ENCODE measurements around the gene ACKR4. TPM values are rescaled to one million over a fixed set of nuclear protein-coding genes. Genes with fewer than 3 reads are reported as not detected.

The ACKR4 gene
- total and polyA plus RNA-seq, 9 of the 15 experiments (the other 6 are each of a cell fraction or from before 2014, with no cell fraction given): 0.04 to 0.06 TPM; not detected in 7

DNA sequence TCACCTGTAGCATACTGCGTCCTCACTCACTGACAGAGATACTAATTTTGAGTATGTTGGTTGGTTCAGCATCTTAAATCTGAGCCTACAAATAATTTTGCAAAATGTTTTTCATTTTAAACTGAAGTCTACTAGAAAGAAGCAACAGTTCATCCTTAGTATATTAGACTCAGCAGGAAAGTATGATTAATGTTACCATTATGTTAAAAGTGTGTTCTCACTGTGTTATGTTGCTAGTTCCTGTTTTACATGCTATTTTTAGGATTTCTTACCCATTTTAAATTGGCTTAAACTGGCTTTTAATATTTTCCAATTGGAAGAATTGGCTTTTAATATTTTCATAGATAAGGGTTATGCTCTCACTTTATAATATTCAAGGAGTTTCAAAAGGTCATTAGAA is 25.7 kb downstream of the ACKR4 start (continued):
- TF ChIP-seq DMBX1 (CRISPR knock-in tag; IDR thresholded peaks at IDR 0.05; ENCODE audit: borderline replicate concordance) (no peak), CBX2 (IDR thresholded peaks at IDR 0.05; ENCODE audit: insufficient read depth, low read length, poor library complexity, severe bottlenecking) (no peak), RBM25 (IDR thresholded peaks at IDR 0.05; ENCODE audit: low read depth, low read length, severe bottlenecking) (no peak)
- TF ChIP-seq, protein P1, sequence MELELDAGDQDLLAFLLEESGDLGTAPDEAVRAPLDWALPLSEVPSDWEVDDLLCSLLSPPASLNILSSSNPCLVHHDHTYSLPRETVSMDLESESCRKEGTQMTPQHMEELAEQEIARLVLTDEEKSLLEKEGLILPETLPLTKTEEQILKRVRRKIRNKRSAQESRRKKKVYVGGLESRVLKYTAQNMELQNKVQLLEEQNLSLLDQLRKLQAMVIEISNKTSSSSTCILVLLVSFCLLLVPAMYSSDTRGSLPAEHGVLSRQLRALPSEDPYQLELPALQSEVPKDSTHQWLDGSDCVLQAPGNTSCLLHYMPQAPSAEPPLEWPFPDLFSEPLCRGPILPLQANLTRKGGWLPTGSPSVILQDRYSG (tag; conservative IDR thresholded peaks at IDR 0.05; ENCODE audit: low read depth): no peak

DNA sequence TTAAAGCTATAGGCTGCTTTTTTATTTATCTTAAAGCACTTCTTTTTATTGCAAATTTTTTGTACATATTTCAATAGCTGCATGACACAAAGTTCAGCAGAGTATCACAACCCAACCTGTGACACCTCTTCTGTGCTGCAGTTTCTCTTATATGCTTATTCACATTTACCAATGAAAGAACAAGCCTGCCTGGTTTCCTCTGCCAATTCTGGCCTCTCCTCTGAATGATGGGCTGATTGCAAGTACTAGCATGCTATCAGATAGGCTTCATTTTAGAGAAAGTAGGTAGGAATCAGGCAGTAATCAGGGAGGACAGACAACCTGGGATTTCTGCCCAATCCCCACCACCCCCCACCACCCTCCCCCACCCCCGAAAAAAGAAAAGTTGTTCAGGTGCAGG is 26.6 kb downstream of the ACKR4 start:
- H3K4me2 ChIP-seq (ENCODE audit: insufficient read depth, low read length): no peak overlapping the region
- ATAC-seq (no peak), FAIRE-seq (no peak), DNase-seq (ENCODE audit: extremely low read depth in 1 of 4, low spot score in 3 of 4) (no peak)
- no peak overlapping the region for H3K9ac ChIP-seq (ENCODE audit: insufficient read depth in 1 of 2, low read depth in 2 of 2, low read length in 2 of 2)
- no peaks in the 10 kb centered on the region for H3K79me2 ChIP-seq (ENCODE audit: control insufficient read depth, insufficient read depth, low read length)
- no peak overlapping the region for H2AFZ ChIP-seq (ENCODE audit: low read depth, low read length)
- no peaks in the 10 kb centered on the region for H3K9me3 ChIP-seq (replicated peaks; ENCODE audit: control insufficient read depth, insufficient read depth, low read depth, low read length)
- in situ Hi-C loops (cut with MboI) (no loop called here), intact Hi-C loops (cut with micrococcal nuclease) (no loop called here)
- TF ChIP-seq ZNF133 (CRISPR knock-in tag; IDR thresholded peaks at IDR 0.05): no peak
- no peak for TF ChIP-seq ZNF77 (CRISPR knock-in tag; IDR thresholded peaks at IDR 0.05)
- TF ChIP-seq ZNF780A (CRISPR knock-in tag; IDR thresholded peaks at IDR 0.05): no peak
- no peak for TF ChIP-seq BRD4 (IDR thresholded peaks at IDR 0.05)
- TF ChIP-seq, protein P2, sequence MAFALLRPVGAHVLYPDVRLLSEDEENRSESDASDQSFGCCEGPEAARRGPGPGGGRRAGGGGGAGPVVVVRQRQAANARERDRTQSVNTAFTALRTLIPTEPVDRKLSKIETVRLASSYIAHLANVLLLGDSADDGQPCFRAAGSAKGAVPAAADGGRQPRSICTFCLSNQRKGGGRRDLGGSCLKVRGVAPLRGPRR (CRISPR knock-in tag; IDR thresholded peaks at IDR 0.05): no peak
- TF ChIP-seq NEUROD1 (IDR thresholded peaks at IDR 0.05; ENCODE audit: borderline replicate concordance, low read depth, low read length, partially characterized antibody): no peak
- TF ChIP-seq, protein P3, sequence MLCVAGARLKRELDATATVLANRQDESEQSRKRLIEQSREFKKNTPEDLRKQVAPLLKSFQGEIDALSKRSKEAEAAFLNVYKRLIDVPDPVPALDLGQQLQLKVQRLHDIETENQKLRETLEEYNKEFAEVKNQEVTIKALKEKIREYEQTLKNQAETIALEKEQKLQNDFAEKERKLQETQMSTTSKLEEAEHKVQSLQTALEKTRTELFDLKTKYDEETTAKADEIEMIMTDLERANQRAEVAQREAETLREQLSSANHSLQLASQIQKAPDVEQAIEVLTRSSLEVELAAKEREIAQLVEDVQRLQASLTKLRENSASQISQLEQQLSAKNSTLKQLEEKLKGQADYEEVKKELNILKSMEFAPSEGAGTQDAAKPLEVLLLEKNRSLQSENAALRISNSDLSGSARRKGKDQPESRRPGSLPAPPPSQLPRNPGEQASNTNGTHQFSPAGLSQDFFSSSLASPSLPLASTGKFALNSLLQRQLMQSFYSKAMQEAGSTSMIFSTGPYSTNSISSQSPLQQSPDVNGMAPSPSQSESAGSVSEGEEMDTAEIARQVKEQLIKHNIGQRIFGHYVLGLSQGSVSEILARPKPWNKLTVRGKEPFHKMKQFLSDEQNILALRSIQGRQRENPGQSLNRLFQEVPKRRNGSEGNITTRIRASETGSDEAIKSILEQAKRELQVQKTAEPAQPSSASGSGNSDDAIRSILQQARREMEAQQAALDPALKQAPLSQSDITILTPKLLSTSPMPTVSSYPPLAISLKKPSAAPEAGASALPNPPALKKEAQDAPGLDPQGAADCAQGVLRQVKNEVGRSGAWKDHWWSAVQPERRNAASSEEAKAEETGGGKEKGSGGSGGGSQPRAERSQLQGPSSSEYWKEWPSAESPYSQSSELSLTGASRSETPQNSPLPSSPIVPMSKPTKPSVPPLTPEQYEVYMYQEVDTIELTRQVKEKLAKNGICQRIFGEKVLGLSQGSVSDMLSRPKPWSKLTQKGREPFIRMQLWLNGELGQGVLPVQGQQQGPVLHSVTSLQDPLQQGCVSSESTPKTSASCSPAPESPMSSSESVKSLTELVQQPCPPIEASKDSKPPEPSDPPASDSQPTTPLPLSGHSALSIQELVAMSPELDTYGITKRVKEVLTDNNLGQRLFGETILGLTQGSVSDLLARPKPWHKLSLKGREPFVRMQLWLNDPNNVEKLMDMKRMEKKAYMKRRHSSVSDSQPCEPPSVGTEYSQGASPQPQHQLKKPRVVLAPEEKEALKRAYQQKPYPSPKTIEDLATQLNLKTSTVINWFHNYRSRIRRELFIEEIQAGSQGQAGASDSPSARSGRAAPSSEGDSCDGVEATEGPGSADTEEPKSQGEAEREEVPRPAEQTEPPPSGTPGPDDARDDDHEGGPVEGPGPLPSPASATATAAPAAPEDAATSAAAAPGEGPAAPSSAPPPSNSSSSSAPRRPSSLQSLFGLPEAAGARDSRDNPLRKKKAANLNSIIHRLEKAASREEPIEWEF (CRISPR knock-in tag; IDR thresholded peaks at IDR 0.05): no peak
- TF ChIP-seq ZBED1 (IDR thresholded peaks at IDR 0.05): no peak
- no peaks in the 10 kb centered on the region for H3K27me3 ChIP-seq (ENCODE audit: control insufficient read depth in 2 of 2, insufficient read depth in 2 of 2, low read length in 2 of 2)
- H3K27ac ChIP-seq (ENCODE audit: extremely low read depth, low read depth, low read length): no peak overlapping the region
- H3K36me3 ChIP-seq (ENCODE audit: control insufficient read depth, insufficient read depth, low read length): no peaks in the 10 kb centered on the region
- ChIA-PET CTCF (ENCODE audit: low intra/inter-chr PET ratio) (no interaction called here), POLR2A (no interaction called here)
- no peaks in the 10 kb centered on the region for H3K4me1 ChIP-seq (replicated peaks in 1 of 2; ENCODE audit: control insufficient read depth in 2 of 2, insufficient read depth in 2 of 2, low read length in 2 of 2)
- no CpG with 5 or more reads among the region's 1 CpG for WGBS (ENCODE audit: insufficient coverage, low coverage, missing lambda C conversion rate)
- H3K9me1 ChIP-seq (ENCODE audit: control insufficient read depth, insufficient read depth, low read length): no peaks in the 10 kb centered on the region
- no peak overlapping the region for H3K4me3 ChIP-seq
- no peaks in the 10 kb centered on the region for H4K20me1 ChIP-seq (replicated peaks; ENCODE audit: control insufficient read depth, insufficient read depth, low read length)
- BruUV-seq (replicated peaks): no TSS peak

Measured in K562 (cell line).